Measurements from ENCODE around the gene PALLD.
"Not testable (repeated sequence)": the region's sequence is repeated elsewhere in the genome, so short reads cannot be mapped to it uniquely, and the experiment has no call there.

PALLD gene

DNA sequence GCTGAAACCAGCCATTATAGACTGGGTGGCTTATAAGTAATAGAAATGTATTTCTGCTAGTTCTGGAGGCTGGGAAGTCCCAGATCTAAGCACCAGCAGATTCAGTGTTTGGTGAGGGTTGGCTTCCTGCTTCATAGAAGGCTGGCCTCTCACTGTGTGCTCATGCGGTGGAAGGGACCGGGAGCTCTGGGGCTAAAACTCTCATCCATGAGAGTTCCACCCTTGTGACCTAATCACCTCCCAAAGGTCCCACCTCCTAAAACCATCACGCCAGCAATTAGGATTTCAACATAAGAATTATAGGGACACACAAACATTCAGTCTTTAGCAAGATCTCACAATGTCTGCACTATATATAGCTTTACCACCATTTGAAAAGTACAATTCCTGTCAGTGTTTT is 298.0 kb downstream of the PALLD start:
- Mint-ChIP-seq H3K4me1 (no peaks in the 10 kb centered on the region), H3K9me3 (no peaks in the 10 kb centered on the region), H3K36me3 (no peaks in the 10 kb centered on the region), H3K27me3 (peaks cover 3% of the 10 kb centered on the region), H3K4me3 (no peak overlapping the region), H3K27ac (no peak overlapping the region)

DNA sequence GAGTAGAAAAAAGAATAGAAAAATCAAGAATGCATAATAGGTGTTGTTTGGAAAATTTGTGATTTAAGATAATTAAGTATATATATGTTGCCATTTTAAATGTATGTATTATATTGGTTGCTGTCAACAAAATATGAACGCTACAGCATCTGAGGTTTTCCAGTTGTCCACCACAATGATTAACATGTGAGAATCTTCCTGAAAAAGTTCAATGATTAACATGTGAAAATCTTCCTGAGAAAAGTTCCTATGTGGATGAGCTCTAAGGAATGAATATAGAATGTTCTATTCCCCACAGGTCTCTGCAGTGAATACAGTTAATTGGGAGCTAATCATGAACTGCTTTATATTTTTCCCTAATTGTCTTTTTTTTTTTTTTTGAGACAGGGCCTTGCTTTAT is 298.5 kb downstream of the PALLD start:
- Mint-ChIP-seq H3K9me3 (no peaks in the 10 kb centered on the region), H3K27ac (no peak overlapping the region), H3K4me3 (no peak overlapping the region), H3K36me3 (no peaks in the 10 kb centered on the region), H3K4me1 (no peaks in the 10 kb centered on the region), H3K27me3 (peaks cover 3% of the 10 kb centered on the region)

DNA sequence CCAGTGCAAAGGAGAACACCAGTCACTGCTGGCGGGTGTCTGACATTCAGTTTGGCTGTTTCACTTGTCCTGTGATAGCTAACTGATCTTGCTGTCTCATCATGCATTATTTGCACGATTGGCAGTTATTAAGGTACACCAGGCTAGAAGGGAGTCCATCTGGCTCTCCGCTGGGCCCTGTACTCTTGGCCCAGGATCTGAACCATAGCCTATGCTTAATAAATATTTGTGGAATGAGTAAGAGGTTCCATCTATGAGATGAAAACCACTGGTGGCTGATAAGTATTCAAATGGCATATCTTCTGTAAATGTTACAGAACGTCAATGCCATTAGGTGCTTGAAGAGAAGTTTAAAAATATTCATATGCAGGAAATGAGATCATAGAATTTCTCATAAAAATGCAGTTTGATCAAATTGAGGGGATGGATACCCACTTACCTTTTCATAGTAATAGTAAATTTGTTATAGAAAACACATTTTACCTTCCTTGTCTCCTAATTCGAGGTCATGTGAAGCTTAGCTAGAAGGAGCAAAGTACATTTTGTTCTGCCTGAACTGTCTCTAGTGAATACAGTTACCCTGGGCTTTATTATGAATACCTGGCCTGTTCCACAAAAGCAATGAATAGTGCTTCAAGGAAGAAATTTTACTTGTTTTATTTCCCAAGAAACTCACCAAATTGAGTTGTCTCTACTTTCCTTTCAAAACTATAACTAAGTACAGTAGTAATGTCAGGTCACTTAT is 299.7 kb downstream of the PALLD start:
- Mint-ChIP-seq H3K4me1 (no peaks in the 10 kb centered on the region), H3K9me3 (no peaks in the 10 kb centered on the region), H3K27me3 (peaks cover 2% of the 10 kb centered on the region), H3K27ac (no peak overlapping the region), H3K4me3 (no peak overlapping the region), H3K36me3 (no peaks in the 10 kb centered on the region)

DNA sequence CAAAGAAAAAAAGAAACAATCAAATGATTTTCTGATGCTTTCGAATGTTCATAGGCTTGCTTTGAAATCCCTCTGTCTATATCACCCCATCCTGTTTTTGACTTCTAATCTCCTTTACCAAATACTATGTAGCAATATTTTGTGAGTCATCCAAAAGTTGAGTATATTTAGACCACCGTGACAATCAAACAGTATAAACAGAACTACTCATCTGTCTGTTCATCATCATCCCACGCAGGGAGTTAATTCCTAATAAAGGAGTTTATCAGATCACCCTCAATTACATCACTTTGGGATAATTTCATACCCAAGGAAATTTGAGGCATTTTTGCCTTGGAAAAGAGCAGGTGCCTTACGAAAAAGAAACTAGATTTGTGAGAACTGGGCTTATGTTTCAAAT is 300.3 kb downstream of the PALLD start:
- no peaks in the 10 kb centered on the region for H3K36me3 Mint-ChIP-seq
- H3K9me3 Mint-ChIP-seq, result no peaks in the 10 kb centered on the region
- no peak overlapping the region for H3K4me3 Mint-ChIP-seq
- H3K27ac Mint-ChIP-seq, result no peak overlapping the region
- peaks cover 7% of the 10 kb centered on the region for H3K27me3 Mint-ChIP-seq
- no peaks in the 10 kb centered on the region for H3K4me1 Mint-ChIP-seq

DNA sequence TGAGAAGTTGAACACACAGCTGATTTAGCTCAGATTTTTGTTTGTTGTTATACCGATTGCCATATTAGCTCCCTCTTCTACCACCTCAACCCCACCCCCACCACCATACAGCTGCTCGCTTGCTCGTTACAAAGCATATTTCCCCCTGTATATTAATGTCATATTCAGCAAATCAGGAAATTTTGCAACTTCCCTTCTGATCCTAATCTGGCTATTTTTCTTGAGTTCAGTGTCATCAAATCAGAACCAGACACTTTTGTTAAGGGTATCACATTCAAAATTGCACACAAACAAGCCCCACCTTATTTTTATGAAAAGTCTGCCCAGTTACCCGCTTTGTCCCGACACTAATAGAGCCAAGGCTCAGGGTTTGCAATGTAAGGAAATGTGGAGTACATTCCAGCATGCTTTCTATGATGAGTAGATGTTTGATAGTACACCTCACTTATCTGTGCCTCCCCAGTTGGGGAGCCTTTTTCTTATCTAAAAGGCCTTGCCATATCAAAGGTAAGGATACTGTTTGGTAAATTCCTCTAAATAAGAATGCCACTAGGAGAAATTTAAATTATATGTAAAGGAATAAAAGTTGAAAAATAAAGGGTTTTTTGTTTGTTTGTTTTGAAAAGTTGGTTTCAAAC is 301.0 kb downstream of the PALLD start:
- Mint-ChIP-seq H3K36me3 (no peaks in the 10 kb centered on the region), H3K4me1 (no peaks in the 10 kb centered on the region), H3K27ac (no peak overlapping the region), H3K9me3 (no peaks in the 10 kb centered on the region), H3K27me3 (peaks cover 9% of the 10 kb centered on the region), H3K4me3 (no peak overlapping the region)

DNA sequence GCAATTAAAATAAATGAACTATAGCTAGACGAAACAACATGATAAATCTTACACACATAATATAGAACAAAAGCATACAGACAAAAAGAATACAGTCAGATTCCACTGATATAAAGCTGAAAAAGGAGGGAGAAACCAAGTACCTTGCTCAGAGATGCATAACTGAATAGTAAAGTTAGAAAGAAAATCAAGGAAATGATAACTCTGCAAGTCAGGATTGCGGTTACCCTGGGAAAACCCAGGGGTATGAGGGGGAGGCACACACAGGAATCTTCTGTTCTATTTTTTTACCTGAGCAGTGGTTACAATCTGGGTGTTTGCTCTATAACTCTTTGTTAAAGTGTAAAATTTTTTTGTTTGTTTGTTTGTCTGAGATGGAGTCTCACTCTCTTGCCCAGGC is 304.1 kb downstream of the PALLD start:
- H3K36me3 Mint-ChIP-seq, result no peaks in the 10 kb centered on the region
- H3K4me1 Mint-ChIP-seq, result no peaks in the 10 kb centered on the region
- peaks cover 8% of the 10 kb centered on the region for H3K27me3 Mint-ChIP-seq
- no peak overlapping the region for H3K4me3 Mint-ChIP-seq
- no peaks in the 10 kb centered on the region for H3K9me3 Mint-ChIP-seq
- no peak overlapping the region for H3K27ac Mint-ChIP-seq

DNA sequence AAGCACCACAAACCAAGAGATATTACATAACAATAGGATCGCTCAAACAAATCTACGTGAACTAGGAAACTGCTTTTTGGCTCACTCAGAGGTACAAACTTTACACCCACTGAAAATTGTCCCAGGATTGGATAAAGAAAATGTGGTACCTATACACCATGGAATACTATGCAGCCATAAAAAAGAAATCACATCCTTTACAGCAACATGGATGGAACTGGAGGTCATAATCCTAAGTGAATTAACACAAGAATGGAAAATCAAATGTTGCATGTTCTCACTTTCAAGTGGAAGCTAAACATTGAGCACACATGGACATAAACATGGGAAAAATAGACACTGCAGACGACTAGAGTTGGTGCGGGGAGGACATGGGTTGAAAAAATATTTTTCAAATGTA is 305.4 kb downstream of the PALLD start:
- no peaks in the 10 kb centered on the region for H3K36me3 Mint-ChIP-seq
- no peaks in the 10 kb centered on the region for H3K4me1 Mint-ChIP-seq
- H3K27me3 Mint-ChIP-seq, result peaks cover 9% of the 10 kb centered on the region
- H3K9me3 Mint-ChIP-seq, result no peaks in the 10 kb centered on the region
- H3K27ac Mint-ChIP-seq, result no peak overlapping the region
- H3K4me3 Mint-ChIP-seq, result no peak overlapping the region

DNA sequence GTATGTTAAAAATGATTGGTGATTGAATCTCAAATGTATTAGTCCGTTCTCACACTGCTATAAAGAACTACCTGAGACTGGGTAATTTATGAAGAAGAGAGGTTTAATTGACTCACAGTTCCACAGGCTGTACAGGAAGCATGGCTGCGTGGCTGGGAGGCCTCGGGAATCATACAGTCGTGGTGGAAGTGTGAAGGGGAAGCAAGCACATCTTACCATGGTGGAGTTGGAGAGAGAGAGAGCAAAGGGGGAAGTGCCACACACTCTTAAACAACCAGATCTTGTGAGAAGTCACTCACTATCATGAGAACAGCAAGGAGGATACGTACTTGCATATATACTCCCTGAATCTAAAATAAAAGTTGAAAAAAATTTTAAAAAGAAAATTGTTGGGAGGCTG is 306.2 kb downstream of the PALLD start:
- H3K4me3 Mint-ChIP-seq, H3K9me3 Mint-ChIP-seq, H3K4me1 Mint-ChIP-seq, H3K27me3 Mint-ChIP-seq, H3K36me3 Mint-ChIP-seq, H3K27ac Mint-ChIP-seq: not testable (repeated sequence)

DNA sequence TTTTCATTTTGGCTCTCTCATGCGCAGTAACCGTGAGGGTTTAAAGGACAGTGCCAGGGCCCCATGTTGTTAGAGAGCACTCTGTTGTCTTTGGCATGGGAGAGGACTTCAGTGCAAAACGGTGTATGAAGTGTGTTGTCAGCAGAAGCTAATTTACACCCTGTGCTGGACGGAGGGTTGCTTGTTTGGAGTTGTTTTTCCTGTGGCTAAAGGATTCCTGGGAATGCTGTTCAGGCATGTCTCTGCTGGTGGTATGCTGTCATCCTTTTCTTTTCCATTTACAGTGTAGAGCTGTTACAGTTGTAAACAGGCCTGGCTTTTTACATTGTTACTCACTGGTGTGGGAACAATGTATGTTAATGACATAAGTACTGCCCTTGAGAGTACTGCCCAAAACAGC is 306.9 kb downstream of the PALLD start:
- no peaks in the 10 kb centered on the region for H3K4me1 Mint-ChIP-seq
- H3K27me3 Mint-ChIP-seq, result peaks cover 9% of the 10 kb centered on the region
- no peak overlapping the region for H3K4me3 Mint-ChIP-seq
- no peaks in the 10 kb centered on the region for H3K9me3 Mint-ChIP-seq
- H3K36me3 Mint-ChIP-seq, result no peaks in the 10 kb centered on the region
- no peak overlapping the region for H3K27ac Mint-ChIP-seq

DNA sequence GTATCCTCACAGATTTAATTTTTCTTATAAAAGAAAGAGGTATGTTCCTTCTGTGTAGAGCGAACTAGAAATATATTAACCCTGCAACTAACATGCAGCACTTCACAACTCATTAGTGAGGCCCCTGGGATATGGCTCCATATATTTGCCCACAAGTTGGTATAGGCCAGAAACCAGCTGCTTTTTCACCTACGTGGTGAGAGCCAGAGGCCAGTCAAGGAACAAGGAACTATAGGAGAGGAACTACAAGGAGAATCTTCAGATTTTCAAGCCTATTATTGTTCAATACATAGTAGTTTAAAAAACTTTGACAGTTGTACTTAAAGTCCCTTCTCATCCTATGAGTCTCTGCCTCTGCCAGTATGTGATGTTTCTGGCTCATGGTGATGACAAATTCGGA is 307.3 kb downstream of the PALLD start:
- H3K4me1 Mint-ChIP-seq, result no peaks in the 10 kb centered on the region
- no peaks in the 10 kb centered on the region for H3K36me3 Mint-ChIP-seq
- no peak overlapping the region for H3K27ac Mint-ChIP-seq
- no peak overlapping the region for H3K4me3 Mint-ChIP-seq
- no peaks in the 10 kb centered on the region for H3K9me3 Mint-ChIP-seq
- H3K27me3 Mint-ChIP-seq, result peaks cover 9% of the 10 kb centered on the region

DNA sequence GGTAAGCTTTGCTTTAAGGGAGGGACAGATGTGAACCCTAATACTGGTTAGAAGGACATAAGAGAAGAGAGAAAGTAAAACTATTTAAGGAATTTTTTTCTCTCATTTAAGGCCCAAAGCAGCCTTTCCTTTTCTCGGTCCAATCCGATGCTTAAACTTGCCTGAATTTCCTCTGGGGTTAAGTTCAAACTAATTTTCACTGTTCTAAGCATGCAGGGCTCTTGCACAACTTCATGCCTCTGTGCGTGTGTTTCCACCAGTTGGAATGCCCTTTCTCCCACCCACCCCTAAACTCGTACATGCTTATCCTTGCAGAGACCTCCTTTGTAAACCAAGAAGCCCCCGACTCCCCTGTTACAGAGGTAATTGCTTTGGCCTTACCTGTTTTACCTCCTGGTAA is 308.5 kb downstream of the PALLD start:
- Mint-ChIP-seq H3K4me3 (no peak overlapping the region), H3K27me3 (peaks cover 14% of the 10 kb centered on the region), H3K9me3 (no peaks in the 10 kb centered on the region), H3K36me3 (no peaks in the 10 kb centered on the region), H3K4me1 (no peaks in the 10 kb centered on the region), H3K27ac (no peak overlapping the region)

DNA sequence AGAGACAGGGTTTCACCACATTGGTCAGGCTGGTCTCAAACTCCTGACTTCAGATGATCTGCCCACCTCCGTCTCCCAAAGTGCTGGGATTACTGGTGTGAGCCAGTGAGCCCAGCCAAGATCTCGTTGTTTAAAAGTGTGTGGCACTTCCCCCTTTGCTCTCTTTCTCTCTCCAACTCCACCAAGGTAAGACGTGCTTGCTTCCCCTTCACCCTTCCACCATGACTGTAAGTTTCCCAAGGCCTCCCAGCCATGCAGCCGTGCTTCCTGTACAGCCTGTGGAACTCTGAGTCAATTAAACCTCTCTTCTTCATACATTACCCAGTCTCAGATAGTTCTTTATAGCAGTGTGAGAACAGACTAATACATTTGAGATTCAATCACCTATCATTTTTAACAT is 309.4 kb downstream of the PALLD start:
- H3K27ac Mint-ChIP-seq, H3K36me3 Mint-ChIP-seq, H3K4me3 Mint-ChIP-seq, H3K4me1 Mint-ChIP-seq, H3K9me3 Mint-ChIP-seq: not testable (repeated sequence)
- H3K27me3 Mint-ChIP-seq, result peaks cover 14% of the 10 kb centered on the region

DNA sequence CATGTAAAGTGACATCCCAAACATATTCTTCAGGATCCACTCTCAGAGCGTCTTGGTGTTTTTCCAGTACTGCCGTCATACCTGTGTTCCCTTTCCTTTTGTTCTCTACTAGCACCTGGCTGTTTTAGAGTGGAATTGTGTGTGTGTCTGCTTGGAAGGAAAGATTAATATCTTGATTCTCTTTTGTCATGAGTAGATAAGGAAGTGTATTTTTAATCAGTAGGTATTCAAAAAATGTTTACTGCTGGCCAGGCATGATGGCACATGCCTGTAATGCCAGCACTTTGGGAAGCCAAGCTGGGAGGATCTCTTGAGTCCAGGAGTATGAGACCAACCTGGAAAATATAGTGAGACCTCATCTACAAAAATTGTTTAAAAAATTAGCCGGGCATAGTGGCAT is 314.4 kb downstream of the PALLD start:
- no peaks in the 10 kb centered on the region for H3K4me1 Mint-ChIP-seq
- H3K36me3 Mint-ChIP-seq, result no peaks in the 10 kb centered on the region
- no peak overlapping the region for H3K27ac Mint-ChIP-seq
- no peaks in the 10 kb centered on the region for H3K9me3 Mint-ChIP-seq
- H3K4me3 Mint-ChIP-seq, result no peak overlapping the region
- peaks cover 18% of the 10 kb centered on the region for H3K27me3 Mint-ChIP-seq

DNA sequence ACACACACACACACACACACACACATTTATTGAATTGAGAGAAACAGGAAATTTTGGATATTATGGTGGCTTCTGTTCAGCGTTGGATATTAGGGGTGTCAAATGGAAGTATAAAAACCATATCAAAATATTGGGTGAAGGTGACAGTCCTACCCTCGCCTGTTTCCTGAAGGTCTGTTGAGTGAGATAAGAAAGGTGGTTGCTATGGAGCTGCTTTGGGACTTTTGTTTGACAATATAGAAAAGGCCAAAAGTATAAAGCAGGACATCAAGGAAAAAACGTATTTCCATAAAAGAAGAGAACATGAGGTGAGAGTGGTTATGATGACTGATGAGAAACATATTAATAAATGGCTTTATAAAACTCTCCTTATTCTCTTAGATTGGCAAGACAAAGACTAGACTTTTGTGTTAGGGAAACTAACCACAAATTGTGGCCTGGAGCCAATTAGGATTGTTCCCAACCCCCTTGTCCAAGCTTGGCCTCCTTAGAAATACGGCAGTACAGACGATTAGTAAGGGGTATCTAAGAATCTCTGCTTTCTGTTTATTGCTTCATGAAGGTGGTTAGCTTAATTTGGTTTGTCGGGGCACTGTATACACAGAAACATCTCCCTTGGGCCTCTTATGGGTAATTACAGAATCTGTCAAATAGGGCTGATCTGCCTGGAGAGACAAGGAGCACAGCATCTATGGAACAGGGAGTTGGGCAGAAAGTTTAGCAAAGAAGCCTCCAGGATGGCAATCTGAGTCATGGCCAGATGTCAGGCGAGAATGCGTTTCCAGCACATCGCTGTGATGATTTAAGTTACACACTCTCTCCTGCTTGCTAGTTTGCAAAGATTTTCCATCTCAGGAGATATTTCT is 315.2 kb downstream of the PALLD start:
- H3K27me3 Mint-ChIP-seq, result peaks cover 18% of the 10 kb centered on the region
- H3K27ac Mint-ChIP-seq, result no peak overlapping the region
- no peak overlapping the region for H3K4me3 Mint-ChIP-seq
- H3K9me3 Mint-ChIP-seq, result no peaks in the 10 kb centered on the region
- H3K4me1 Mint-ChIP-seq, result peaks cover 6% of the 10 kb centered on the region
- H3K36me3 Mint-ChIP-seq, result no peaks in the 10 kb centered on the region

DNA sequence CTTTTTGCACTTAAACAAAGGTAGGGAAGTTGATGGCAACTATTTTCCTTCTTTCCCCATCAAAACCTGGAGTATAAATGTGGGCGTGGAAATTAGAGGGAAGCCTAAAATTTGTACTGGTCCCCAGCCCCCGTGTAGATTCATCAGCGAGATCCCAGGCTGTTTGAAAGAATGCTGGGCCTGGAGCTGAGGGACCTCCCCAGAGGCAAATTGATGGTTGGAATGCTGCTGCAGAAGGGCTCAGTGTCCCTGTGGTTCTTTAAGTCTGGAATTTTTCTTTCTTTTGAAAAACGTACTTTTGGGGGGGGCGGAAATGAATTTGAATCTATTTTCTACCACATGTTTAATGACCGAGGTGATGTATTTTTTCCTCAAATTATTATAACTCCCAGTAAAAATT is 316.0 kb downstream of the PALLD start:
- Mint-ChIP-seq H3K27ac (no peak overlapping the region), H3K9me3 (no peaks in the 10 kb centered on the region), H3K27me3 (peaks cover 25% of the 10 kb centered on the region), H3K4me3 (no peak overlapping the region), H3K36me3 (no peaks in the 10 kb centered on the region), H3K4me1 (peaks cover 11% of the 10 kb centered on the region)

DNA sequence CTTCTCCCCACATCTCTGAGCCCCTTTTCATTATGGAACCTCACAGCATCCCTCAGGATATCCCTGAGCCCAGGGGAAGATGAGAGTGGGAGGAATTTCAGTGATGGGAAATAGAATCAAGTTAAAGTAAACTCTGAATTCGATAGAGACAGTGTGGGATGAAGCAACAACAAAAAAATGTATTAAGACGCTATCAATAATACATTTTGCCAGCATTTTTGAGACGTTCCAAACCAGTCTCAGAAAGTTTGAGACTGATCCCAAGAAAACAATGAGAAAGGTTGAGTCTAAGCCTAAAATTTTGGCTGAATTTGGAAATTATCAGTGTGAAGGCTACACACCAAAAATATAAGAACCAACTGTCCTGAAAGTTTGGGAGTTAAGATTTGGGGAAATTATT is 317.0 kb downstream of the PALLD start:
- peaks cover 11% of the 10 kb centered on the region for H3K4me1 Mint-ChIP-seq
- H3K27ac Mint-ChIP-seq, result no peak overlapping the region
- no peak overlapping the region for H3K4me3 Mint-ChIP-seq
- H3K27me3 Mint-ChIP-seq, result peaks cover 33% of the 10 kb centered on the region
- no peaks in the 10 kb centered on the region for H3K36me3 Mint-ChIP-seq
- H3K9me3 Mint-ChIP-seq, result no peaks in the 10 kb centered on the region

Data from activated naive CD4-positive, alpha-beta T cell treated with anti-CD3 and anti-CD28 coated beads, Interleukin-2, amount 50 U/mL, for 24 hours (primary cell).